ENCODE measurements around the gene COL9A1. TPM values are rescaled to one million over a fixed set of nuclear protein-coding genes. Genes with fewer than 3 reads are reported as not detected.

COL9A1 gene
- total RNA-seq, 2 donors from 2014 or later = 5.8 to 10.0 TPM

GRCh38 chr6:70234561-70235236, 68.2 kb downstream of the COL9A1 start:
- H3K27ac ChIP-seq (ENCODE audit: low read depth, low read length) = no peak overlapping the region
- no peaks in the 10 kb centered on the region for H3K27me3 ChIP-seq (ENCODE audit: control insufficient read depth, insufficient read depth, low read length, poor library complexity, severe bottlenecking)
- H3K4me3 Mint-ChIP-seq = no peak overlapping the region
- no peaks in the 10 kb centered on the region for H3K4me1 Mint-ChIP-seq
- H3K27ac Mint-ChIP-seq = no peak overlapping the region
- H3K4me1 ChIP-seq (ENCODE audit: control insufficient read depth, insufficient read depth, low read length) = no peaks in the 10 kb centered on the region
- no peaks in the 10 kb centered on the region for H3K36me3 ChIP-seq (ENCODE audit: control insufficient read depth, insufficient read depth, low read length)
- no peaks in the 10 kb centered on the region for H3K9me3 Mint-ChIP-seq
- no peak for DNase-seq
- H3K9me3 ChIP-seq (ENCODE audit: control insufficient read depth, low read length) = no peaks in the 10 kb centered on the region
- H3K9ac ChIP-seq (ENCODE audit: extremely low read depth, low read length, poor library complexity, severe bottlenecking) = no peak overlapping the region
- TF ChIP-seq, protein P1, sequence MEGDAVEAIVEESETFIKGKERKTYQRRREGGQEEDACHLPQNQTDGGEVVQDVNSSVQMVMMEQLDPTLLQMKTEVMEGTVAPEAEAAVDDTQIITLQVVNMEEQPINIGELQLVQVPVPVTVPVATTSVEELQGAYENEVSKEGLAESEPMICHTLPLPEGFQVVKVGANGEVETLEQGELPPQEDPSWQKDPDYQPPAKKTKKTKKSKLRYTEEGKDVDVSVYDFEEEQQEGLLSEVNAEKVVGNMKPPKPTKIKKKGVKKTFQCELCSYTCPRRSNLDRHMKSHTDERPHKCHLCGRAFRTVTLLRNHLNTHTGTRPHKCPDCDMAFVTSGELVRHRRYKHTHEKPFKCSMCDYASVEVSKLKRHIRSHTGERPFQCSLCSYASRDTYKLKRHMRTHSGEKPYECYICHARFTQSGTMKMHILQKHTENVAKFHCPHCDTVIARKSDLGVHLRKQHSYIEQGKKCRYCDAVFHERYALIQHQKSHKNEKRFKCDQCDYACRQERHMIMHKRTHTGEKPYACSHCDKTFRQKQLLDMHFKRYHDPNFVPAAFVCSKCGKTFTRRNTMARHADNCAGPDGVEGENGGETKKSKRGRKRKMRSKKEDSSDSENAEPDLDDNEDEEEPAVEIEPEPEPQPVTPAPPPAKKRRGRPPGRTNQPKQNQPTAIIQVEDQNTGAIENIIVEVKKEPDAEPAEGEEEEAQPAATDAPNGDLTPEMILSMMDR (conservative IDR thresholded peaks at IDR 0.05) = no peak
- H3K27me3 Mint-ChIP-seq (ENCODE audit: insufficient read depth) = no peaks in the 10 kb centered on the region
- no peak overlapping the region for H3K4me3 ChIP-seq (ENCODE audit: low read length)
- WGBS, 2 experiments (ENCODE audit: insufficient coverage in 1 of 2, insufficient read length in 1 of 2) = 91 to 94% methylated on average over 3 to 7 of the region's 7 CpGs
- H3K36me3 Mint-ChIP-seq (ENCODE audit: low read depth) = no peaks in the 10 kb centered on the region

DNA sequence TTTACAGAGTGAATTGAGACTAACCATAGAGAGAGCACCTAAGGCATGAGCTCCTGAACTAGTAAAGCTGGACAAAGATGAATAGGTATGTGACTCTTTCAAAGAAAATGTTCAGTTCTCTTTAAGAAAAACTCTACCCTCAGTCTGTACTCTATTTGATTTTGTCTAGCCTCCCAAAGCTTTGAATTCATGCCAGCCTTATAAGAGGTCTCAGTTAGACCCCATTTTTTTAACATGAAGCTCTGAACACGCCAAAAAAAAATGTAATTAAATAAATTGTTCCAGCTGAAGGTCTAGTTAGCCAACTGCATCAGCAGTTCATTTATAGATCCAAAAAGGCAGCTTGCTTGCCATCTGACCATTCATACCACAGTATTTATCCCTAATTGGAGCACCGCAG, 71.6 kb downstream of the COL9A1 start:
- WGBS, 2 experiments (ENCODE audit: insufficient coverage in 1 of 2, insufficient read length in 1 of 2) = 90 to 95% methylated on average over 2 of the region's 2 CpGs
- TF ChIP-seq, protein P1 (conservative IDR thresholded peaks at IDR 0.05) = no peak
- no peaks in the 10 kb centered on the region for H3K36me3 Mint-ChIP-seq (ENCODE audit: low read depth)
- no peak overlapping the region for H3K27ac ChIP-seq (ENCODE audit: low read depth, low read length)
- H3K9me3 Mint-ChIP-seq = no peaks in the 10 kb centered on the region
- H3K4me3 ChIP-seq (ENCODE audit: low read length) = no peak overlapping the region
- H3K27me3 Mint-ChIP-seq (ENCODE audit: insufficient read depth) = no peaks in the 10 kb centered on the region
- no peaks in the 10 kb centered on the region for H3K4me1 ChIP-seq (ENCODE audit: control insufficient read depth, insufficient read depth, low read length)
- H3K36me3 ChIP-seq (ENCODE audit: control insufficient read depth, insufficient read depth, low read length) = no peaks in the 10 kb centered on the region
- H3K27ac Mint-ChIP-seq = no peak overlapping the region
- H3K4me1 Mint-ChIP-seq = no peaks in the 10 kb centered on the region
- DNase-seq = no peak
- no peaks in the 10 kb centered on the region for H3K27me3 ChIP-seq (ENCODE audit: control insufficient read depth, insufficient read depth, low read length, poor library complexity, severe bottlenecking)
- no peak overlapping the region for H3K9ac ChIP-seq (ENCODE audit: extremely low read depth, low read length, poor library complexity, severe bottlenecking)
- no peak overlapping the region for H3K4me3 Mint-ChIP-seq
- H3K9me3 ChIP-seq (ENCODE audit: control insufficient read depth, low read length) = no peaks in the 10 kb centered on the region

DNA sequence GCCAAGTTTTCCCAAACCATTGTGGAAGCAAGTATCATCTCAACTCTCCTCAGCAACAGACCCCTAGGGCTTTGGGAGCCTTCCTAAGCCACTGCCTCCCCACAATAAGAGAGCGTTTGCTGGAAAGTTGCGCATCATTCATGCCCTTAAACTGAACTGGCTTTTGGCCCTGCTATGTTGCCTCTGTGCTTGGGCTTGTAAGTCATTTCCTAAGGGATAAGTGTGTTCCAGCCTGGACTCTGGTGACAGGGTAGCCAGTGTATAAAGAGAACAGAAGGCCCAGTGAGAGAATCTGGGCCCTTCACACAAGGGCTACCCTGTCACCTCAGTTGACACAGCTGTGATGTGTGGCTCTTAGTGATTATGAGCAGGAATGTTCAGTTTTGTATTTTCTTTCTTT, 77.8 kb downstream of the COL9A1 start:
- Mint-ChIP-seq H3K4me3 (no peak overlapping the region), H3K36me3 (ENCODE audit: low read depth) (no peaks in the 10 kb centered on the region), H3K27ac (no peak overlapping the region), H3K27me3 (ENCODE audit: insufficient read depth) (no peaks in the 10 kb centered on the region), H3K9me3 (no peaks in the 10 kb centered on the region), H3K4me1 (no peaks in the 10 kb centered on the region)
- H3K9ac ChIP-seq (ENCODE audit: extremely low read depth, low read length, poor library complexity, severe bottlenecking) = no peak overlapping the region
- H3K9me3 ChIP-seq (ENCODE audit: control insufficient read depth, low read length) = no peaks in the 10 kb centered on the region
- H3K27ac ChIP-seq (ENCODE audit: low read depth, low read length) = no peak overlapping the region
- H3K4me3 ChIP-seq (ENCODE audit: low read length) = no peak overlapping the region
- WGBS, 2 experiments (ENCODE audit: insufficient coverage in 1 of 2, insufficient read length in 1 of 2) = 92 to 100% methylated on average over 2 of the region's 2 CpGs
- H3K27me3 ChIP-seq (ENCODE audit: control insufficient read depth, insufficient read depth, low read length, poor library complexity, severe bottlenecking) = no peaks in the 10 kb centered on the region
- H3K4me1 ChIP-seq (ENCODE audit: control insufficient read depth, insufficient read depth, low read length) = no peaks in the 10 kb centered on the region
- DNase-seq = no peak
- H3K36me3 ChIP-seq (ENCODE audit: control insufficient read depth, insufficient read depth, low read length) = no peaks in the 10 kb centered on the region
- TF ChIP-seq, protein P1 (conservative IDR thresholded peaks at IDR 0.05) = no peak

Data from endodermal cell (in vitro differentiated cells).